H9 (cell line): ENCODE measurements around the gene SEMA4D. TPM values are rescaled to one million over a fixed set of nuclear protein-coding genes. Genes with fewer than 3 reads are reported as not detected.

Experiments used
- DNase-seq: peaks from one replicate; pipeline ENCODE4 v3.0.0-alpha.2; 2017
- H2AFZ ChIP-seq: one replicate; pipeline ENCODE4 v1.6.1; 2013; ENCODE audit warnings: mild to moderate bottlenecking, low read length, control low read depth, moderate library complexity
- H2AK5ac ChIP-seq: 2 replicates; pipeline ENCODE4 v1.6.1; 2013; ENCODE audit warnings: low read length, control low read depth, mixed read lengths; ENCODE audit not compliant: insufficient read length
- H2BK120ac ChIP-seq: one replicate; pipeline ENCODE4 v1.6.1; 2013; ENCODE audit warnings: low read depth, mild to moderate bottlenecking, low read length, control low read depth, inconsistent platforms; ENCODE audit not compliant: poor library complexity, severe bottlenecking
- H2BK12ac ChIP-seq: 2 replicates; pipeline ENCODE4 v1.6.1; 2013; ENCODE audit warnings: low read length, control low read depth, mixed read lengths, low read depth; ENCODE audit not compliant: insufficient read length
- H2BK15ac ChIP-seq: 2 replicates; pipeline ENCODE4 v1.6.1; 2013; ENCODE audit warnings: low read depth, low read length, control low read depth
- H2BK20ac ChIP-seq: one replicate; pipeline ENCODE4 v1.6.1; 2013; ENCODE audit warnings: low read depth, mild to moderate bottlenecking, low read length, control low read depth, inconsistent platforms; ENCODE audit not compliant: poor library complexity, severe bottlenecking
- H2BK5ac ChIP-seq: 2 replicates; pipeline ENCODE4 v1.6.1; 2013; ENCODE audit warnings: low read length, control low read depth, mixed read lengths; ENCODE audit not compliant: insufficient read length
- H3K14ac ChIP-seq: 2 replicates; pipeline ENCODE4 v1.6.1; 2013; ENCODE audit warnings: low read length, control low read depth; ENCODE audit not compliant: insufficient read depth
- H3K18ac ChIP-seq: 2 replicates; pipeline ENCODE4 v1.6.1; 2013; ENCODE audit warnings: low read depth, mild to moderate bottlenecking, mixed read lengths, low read length, control low read depth; ENCODE audit not compliant: insufficient read length
- H3K23ac ChIP-seq: 2 replicates; pipeline ENCODE4 v1.6.1; 2013; ENCODE audit warnings: low read length, control low read depth, mixed read lengths, low read depth; ENCODE audit not compliant: insufficient read length
- H3K23me2 ChIP-seq: 2 replicates; pipeline ENCODE4 v1.6.1; 2013; ENCODE audit warnings: low read depth, mild to moderate bottlenecking, mixed read lengths, low read length, control low read depth; ENCODE audit not compliant: insufficient read length, poor library complexity, severe bottlenecking
- H3K27ac ChIP-seq: 2 replicates; pipeline ENCODE4 v1.5.1; 2013; ENCODE audit warnings: low read length, control low read depth, mixed read lengths, low read depth; ENCODE audit not compliant: insufficient read length
- H3K27me3 ChIP-seq: 2 replicates; pipeline ENCODE4 v1.6.1; 2013; ENCODE audit warnings: low read length, control low read depth, inconsistent platforms; ENCODE audit not compliant: insufficient read depth
- H3K4ac ChIP-seq: 2 replicates; pipeline ENCODE4 v1.6.1; 2013; ENCODE audit warnings: low read depth, mild to moderate bottlenecking, control low read depth, inconsistent platforms, low read length, moderate library complexity
- H3K4me1 ChIP-seq: 2 replicates; pipeline ENCODE4 v1.6.1; 2013; ENCODE audit warnings: low read length, control low read depth, inconsistent platforms; ENCODE audit not compliant: insufficient read depth
- H3K4me2 ChIP-seq: 2 replicates; pipeline ENCODE4 v1.6.1; 2013; ENCODE audit warnings: low read length, control low read depth, mixed read lengths; ENCODE audit not compliant: insufficient read length, insufficient read depth
- H3K56ac ChIP-seq: 2 replicates; pipeline ENCODE4 v1.6.1; 2013; ENCODE audit warnings: low read depth, mild to moderate bottlenecking, mixed read lengths, low read length, control low read depth; ENCODE audit not compliant: insufficient read length
- H3K79me1 ChIP-seq: 2 replicates; pipeline ENCODE4 v1.6.1; 2013; ENCODE audit warnings: low read depth, mild to moderate bottlenecking, moderate library complexity, low read length, control low read depth, inconsistent platforms; ENCODE audit not compliant: insufficient read depth, poor library complexity, severe bottlenecking
- H3K79me2 ChIP-seq: 2 replicates; pipeline ENCODE4 v1.6.1; 2013; ENCODE audit warnings: low read length, control low read depth, inconsistent platforms; ENCODE audit not compliant: insufficient read depth
- H3K9ac ChIP-seq: 2 replicates; pipeline ENCODE4 v1.6.1; 2013; ENCODE audit warnings: low read length, control low read depth, mixed read lengths; ENCODE audit not compliant: insufficient read length; ENCODE audit errors: extremely low read depth
- H3K9me3 ChIP-seq: one replicate; pipeline ENCODE4 v1.6.1; 2013; ENCODE audit warnings: low read depth, low read length, inconsistent platforms; ENCODE audit not compliant: control insufficient read depth
- H3T11ph ChIP-seq: one replicate; pipeline ENCODE4 v1.6.1; 2013; ENCODE audit warnings: mild to moderate bottlenecking, low read length, control low read depth, inconsistent platforms
- H4K20me1 ChIP-seq: one replicate; pipeline ENCODE4 v1.6.1; 2013; ENCODE audit not compliant: control insufficient read depth, insufficient read length, insufficient read depth
- H4K5ac ChIP-seq: 2 replicates; pipeline ENCODE4 v1.6.1; 2013; ENCODE audit warnings: low read depth, mild to moderate bottlenecking, mixed read lengths, low read length, control low read depth; ENCODE audit not compliant: insufficient read length
- H4K8ac ChIP-seq: replicated peaks from 2 replicates; pipeline ENCODE4 v1.6.1; 2013; ENCODE audit warnings: low read length, control low read depth, mixed read lengths, low read depth; ENCODE audit not compliant: insufficient read length
- H4K91ac ChIP-seq: 2 replicates; pipeline ENCODE4 v1.6.1; 2013; ENCODE audit warnings: low read depth, mild to moderate bottlenecking, moderate library complexity, mixed read lengths, low read length, control low read depth; ENCODE audit not compliant: insufficient read length
- H3K27ac Mint-ChIP-seq, 3 experiments: 2 replicates in 2 of 3; 3 replicates in 1 of 3; pipeline ENCODE4 v1.8.0; 2020 to 2021; ENCODE audit warnings: mixed read lengths in 3 of 3, mild to moderate bottlenecking in 1 of 3, moderate library complexity in 1 of 3
- H3K27me3 Mint-ChIP-seq: 2 replicates; pipeline ENCODE4 v1.8.0; 2021; ENCODE audit warnings: low read depth, mild to moderate bottlenecking, moderate library complexity, mixed read lengths
- H3K36me3 Mint-ChIP-seq, 3 experiments: 2 replicates in 2 of 3; 3 replicates in 1 of 3; pipeline ENCODE4 v1.8.0; 2020 to 2021; ENCODE audit warnings: low read depth in 3 of 3, mixed read lengths in 3 of 3; ENCODE audit not compliant: insufficient read depth in 1 of 3
- H3K4me1 Mint-ChIP-seq, 2 experiments: 2 replicates each; pipeline ENCODE4 v1.8.0; 2020; ENCODE audit warnings: mixed read lengths in 2 of 2
- H3K4me3 Mint-ChIP-seq, 2 experiments: 2 replicates in 1 of 2; 3 replicates in 1 of 2; pipeline ENCODE4 v1.8.0; 2020 to 2021; ENCODE audit warnings: mild to moderate bottlenecking in 2 of 2, mixed read lengths in 2 of 2, moderate library complexity in 1 of 2
- H3K9me3 Mint-ChIP-seq, 2 experiments: 2 replicates in 1 of 2; 3 replicates in 1 of 2; pipeline ENCODE4 v1.8.0; 2020; ENCODE audit warnings: mild to moderate bottlenecking in 2 of 2, mixed read lengths in 2 of 2, moderate library complexity in 1 of 2
- WGBS: extraction: QIAGEN DNeasy Blood & Tissue Kit; methylation state at CpG from one replicate; pipeline ENCODE4 v1.1.7; 2013; ENCODE audit warnings: missing lambda C conversion rate, low lambda C conversion rate, mixed read lengths; ENCODE audit not compliant: insufficient read length; ENCODE audit errors: extremely low coverage; 5-methylcytosine and 5-hydroxymethylcytosine counted together
- total RNA-seq: library from RNA; stranded (reverse); gene quantifications from 2 replicates; pipeline ENCODE4 v1.2.1, GENCODE V29; 2021
- TF ChIP-seq, protein P1 (sequence below): fragments of 200-600 bp; sonication (generic); conservative IDR thresholded peaks from 3 replicates; pipeline ENCODE4 v1.8.0; 2021; ENCODE audit warnings: antibody characterized with exemption, mild to moderate bottlenecking

The SEMA4D gene
- total RNA-seq, 1 experiment from 2014 or later: 47.2 TPM

DNA sequence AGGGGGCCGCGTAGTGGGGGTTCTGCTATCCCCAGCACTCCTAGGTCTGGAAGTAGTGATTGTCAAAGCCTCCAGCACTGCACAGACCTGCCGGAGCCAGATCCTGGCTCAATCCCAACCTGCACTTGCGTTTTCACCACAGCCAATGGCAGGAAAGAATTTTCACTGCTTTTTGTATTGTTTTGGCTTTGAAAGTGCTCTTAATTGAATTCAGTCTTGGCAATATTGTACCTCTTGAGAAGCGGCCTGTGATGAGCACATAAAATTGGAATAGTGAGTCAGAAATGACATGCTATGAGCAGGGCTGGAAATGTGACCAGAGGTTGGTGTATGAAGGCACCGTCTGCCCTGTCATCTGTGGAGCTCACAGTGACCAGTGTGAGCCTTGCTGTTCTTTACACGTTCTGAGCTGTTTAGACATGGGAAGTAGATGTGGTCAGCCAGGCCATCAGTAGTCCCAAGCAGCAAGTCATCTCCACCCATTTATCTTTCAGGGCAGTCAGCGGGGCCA is 138.1 kb downstream of the SEMA4D start:
- Histone ChIP-seq H3K14ac (no peak overlapping the region), H3K4ac (no peak overlapping the region), H3K4me1 (no peaks in the 10 kb centered on the region), H4K20me1 (no peaks in the 10 kb centered on the region), H3K27me3 (no peaks in the 10 kb centered on the region), H3K27ac (no peak overlapping the region), H2BK12ac (no peak overlapping the region), H3K23ac (no peak overlapping the region), H3K18ac (no peak overlapping the region), H3K79me1 (no peaks in the 10 kb centered on the region), H4K91ac (no peak overlapping the region), H4K5ac (no peak overlapping the region), H2AFZ (no peak overlapping the region), H3T11ph (no peak overlapping the region), H3K9me3 (no peaks in the 10 kb centered on the region), H2BK15ac (no peak overlapping the region), H3K9ac (no peak overlapping the region), H3K4me2 (no peak overlapping the region), H2BK120ac (no peak overlapping the region), H2AK5ac (no peak overlapping the region), H4K8ac (no peak overlapping the region), H3K23me2 (no peaks in the 10 kb centered on the region), H3K79me2 (no peaks in the 10 kb centered on the region), H3K56ac (no peak overlapping the region), H2BK20ac (no peak overlapping the region), H2BK5ac (no peak overlapping the region)
- peak; percentile 10 for DNase-seq
- peaks cover 27 to 75% (median 74%) of the 10 kb centered on the region in 3 experiments for H3K36me3 Mint-ChIP-seq
- WGBS: no CpG with 5 or more reads among the region's 8 CpGs
- H3K9me3 Mint-ChIP-seq: no peaks in the 10 kb centered on the region
- no peaks in the 10 kb centered on the region for H3K27me3 Mint-ChIP-seq
- peak overlapping the region in 2 of 3 experiments; percentile 16 to 21; a peak in 1 of 7 replicates for H3K27ac Mint-ChIP-seq
- TF ChIP-seq, protein P1, sequence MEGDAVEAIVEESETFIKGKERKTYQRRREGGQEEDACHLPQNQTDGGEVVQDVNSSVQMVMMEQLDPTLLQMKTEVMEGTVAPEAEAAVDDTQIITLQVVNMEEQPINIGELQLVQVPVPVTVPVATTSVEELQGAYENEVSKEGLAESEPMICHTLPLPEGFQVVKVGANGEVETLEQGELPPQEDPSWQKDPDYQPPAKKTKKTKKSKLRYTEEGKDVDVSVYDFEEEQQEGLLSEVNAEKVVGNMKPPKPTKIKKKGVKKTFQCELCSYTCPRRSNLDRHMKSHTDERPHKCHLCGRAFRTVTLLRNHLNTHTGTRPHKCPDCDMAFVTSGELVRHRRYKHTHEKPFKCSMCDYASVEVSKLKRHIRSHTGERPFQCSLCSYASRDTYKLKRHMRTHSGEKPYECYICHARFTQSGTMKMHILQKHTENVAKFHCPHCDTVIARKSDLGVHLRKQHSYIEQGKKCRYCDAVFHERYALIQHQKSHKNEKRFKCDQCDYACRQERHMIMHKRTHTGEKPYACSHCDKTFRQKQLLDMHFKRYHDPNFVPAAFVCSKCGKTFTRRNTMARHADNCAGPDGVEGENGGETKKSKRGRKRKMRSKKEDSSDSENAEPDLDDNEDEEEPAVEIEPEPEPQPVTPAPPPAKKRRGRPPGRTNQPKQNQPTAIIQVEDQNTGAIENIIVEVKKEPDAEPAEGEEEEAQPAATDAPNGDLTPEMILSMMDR: no peak
- no peaks in the 10 kb centered on the region for H3K4me1 Mint-ChIP-seq
- no peak overlapping the region for H3K4me3 Mint-ChIP-seq
